ENCODE measurements around the gene LARGE1.

LARGE1 gene

DNA sequence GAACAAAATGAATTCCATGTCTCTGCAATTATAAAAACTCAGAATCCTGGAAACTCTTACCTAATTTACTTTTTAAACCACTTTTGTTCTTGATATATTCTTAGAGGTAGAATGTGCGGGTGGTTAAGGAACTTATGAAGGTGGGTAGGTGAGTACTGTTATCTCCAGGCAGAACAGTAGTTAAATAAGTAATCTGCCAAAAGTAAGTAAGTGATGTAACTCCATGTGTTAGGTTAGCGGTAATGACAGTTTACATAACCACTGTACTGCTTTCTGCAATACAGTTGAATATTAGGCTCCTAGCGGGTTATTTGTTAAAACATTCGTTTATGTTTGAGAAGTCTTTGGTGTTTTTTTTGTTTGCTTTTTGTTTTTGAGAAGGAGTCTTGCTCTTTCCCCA lies 7.1 kb downstream of the LARGE1 start:
- DNase-seq (ENCODE audit: low spot score) = no peak

DNA sequence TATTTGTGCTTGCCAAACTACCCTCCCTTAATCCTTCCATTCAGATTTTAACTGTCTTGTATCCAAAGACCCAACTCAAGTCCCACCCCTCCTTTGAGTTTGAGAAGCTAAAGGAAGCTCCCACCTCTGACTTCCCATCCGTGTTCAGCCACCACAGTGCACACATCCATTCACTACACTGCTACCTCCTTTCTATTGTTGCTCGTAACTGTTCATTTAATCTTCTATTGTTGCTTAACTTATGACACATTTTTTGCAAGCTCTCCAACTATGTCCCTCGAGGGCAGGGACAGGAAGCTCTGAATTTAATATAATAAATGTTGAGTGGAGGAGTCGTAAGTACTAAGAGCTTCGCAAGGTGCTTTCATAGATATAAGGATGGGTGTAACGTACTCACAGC lies 10.4 kb downstream of the LARGE1 start:
- DNase-seq (ENCODE audit: low spot score) = no peak

DNA sequence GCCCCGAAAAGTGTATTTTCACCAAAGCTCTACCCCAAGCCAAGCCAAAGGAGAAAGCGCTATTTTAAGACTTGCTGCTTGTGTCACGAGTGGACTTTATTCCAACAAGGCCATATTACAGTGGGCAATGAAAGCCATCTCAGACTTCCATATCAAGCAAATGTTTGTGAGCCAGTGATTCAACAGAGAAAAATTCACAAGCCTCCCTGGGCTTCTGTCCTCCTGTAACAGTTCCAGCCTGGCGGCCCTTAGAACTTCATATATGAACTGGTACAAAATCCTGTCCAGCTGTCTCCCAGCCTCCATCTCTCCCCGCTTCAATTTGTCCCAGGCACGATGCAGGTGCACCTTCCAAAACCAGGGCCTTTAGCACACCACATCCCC lies 11.2 kb downstream of the LARGE1 start:
- DNase-seq (ENCODE audit: low spot score) = no peak

DNA sequence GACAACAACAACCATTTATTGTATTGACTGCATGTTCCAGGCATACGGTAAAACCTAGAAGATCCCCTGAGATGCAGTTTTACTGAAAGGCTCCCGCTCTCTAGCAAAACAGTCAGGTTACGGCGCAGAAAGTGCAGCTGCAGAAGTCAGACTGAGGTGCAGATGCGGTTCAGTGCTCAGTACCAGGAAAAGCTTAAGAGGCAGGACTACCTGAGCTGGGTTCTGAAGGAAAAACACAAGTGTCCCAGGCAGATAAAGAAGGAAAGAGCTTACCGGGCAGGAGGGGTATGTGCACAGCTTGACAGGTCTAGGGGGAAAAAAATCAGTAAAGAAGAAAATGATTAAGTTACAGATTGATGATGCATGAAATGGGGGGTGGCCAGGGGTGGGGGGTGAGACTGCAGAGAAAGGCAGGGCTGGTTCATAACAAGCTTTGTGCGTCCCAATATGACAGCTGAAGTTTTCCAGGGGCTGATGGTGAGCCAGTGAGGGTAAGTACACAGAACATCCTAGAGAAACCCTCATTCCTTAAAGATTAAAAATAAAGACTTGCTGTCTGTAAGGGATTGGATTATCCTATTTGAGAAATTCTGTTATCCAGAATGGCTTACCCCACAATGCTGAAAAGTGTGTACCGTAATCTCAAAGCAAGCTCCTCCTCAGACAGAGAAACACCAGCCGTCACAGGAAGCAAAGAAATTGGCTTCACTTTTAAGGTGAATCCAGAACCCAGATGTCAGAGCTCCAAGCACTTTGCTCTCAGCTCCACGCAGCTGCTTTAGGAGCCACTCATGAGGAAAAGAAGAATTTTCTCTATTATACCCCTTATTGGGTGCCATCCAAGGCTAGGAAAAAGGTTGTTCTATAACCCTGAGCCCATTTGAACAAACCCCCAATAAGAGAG lies 11.9 kb downstream of the LARGE1 start:
- DNase-seq (ENCODE audit: low spot score) = no peak

DNA sequence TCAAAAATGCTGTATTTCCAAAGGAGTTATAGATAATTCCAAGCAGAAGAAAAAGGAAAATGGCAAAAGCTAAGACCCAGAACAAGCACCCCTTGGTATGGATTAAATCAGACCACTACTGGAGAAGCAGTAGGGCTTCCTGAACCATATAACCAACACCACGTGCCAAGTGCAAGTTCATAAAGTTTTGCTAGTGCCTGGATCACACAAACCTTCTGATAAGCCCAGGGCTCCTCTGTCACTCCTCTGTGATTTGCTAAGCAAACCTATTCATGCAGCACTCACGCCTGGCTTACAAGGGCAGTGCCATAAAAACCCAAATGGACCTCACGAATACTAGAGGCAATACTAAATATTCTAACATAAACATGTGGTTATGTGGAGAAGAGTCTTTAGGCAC lies 13.3 kb downstream of the LARGE1 start:
- no peak for DNase-seq (ENCODE audit: low spot score)

DNA sequence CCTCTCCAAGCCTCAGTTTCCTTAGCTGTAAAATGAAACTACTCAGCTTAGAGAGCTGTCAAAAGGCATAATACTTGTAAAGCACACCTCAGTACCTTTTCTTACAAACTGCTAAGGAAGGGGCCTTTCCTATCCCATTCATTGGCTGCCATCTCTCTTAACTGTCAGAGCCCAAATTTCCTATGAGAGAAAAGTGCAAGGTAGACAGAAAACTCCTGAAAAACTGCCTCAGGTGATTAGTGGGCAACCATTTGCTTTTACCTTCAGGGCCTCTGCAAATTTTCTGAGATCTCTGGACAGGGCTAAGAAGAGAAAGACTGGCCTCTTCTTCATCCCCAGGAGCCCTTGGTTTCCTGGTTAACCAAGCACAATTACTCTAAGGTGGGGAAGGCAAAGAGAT lies 13.8 kb downstream of the LARGE1 start:
- DNase-seq (ENCODE audit: low spot score) = no peak

DNA sequence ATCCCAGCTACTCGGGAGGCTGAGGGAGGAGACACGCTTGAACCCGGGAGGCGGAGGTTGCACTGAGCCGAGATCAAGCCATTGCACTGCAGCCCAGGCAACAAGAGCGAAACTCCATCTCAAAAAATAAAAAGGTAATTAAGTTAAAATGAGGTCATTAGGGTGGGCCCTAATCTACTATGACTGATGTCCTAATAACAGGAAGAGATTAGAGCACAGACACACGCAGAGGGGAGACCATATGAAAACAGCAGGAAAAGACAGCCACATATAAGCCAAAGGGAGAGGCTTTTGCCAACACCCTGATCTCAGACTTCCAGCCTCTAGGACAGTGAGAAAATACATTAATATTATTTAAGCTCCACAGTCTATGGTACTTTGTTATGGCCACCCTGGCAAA lies 17.3 kb downstream of the LARGE1 start:
- no peak for DNase-seq (ENCODE audit: low spot score)

DNA sequence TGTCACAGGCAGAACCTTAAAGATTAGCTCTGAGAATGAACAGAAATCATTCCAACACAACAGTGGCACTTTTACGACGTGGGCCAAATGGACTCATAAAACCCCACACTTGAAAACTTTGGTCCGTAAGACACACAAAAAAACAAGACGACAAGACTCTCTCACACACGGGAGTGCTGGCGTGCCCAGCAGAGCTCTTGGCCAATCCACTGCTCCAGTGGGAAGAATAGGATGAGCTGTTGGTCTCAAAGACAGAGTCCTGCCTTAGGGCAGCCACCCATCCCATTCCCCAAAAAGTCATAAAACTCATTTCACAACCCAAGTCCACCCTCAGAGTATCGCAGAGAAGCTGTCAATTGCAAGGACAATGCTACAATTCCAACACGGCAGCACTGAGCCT lies 18.2 kb downstream of the LARGE1 start:
- no peak for DNase-seq (ENCODE audit: low spot score)

DNA sequence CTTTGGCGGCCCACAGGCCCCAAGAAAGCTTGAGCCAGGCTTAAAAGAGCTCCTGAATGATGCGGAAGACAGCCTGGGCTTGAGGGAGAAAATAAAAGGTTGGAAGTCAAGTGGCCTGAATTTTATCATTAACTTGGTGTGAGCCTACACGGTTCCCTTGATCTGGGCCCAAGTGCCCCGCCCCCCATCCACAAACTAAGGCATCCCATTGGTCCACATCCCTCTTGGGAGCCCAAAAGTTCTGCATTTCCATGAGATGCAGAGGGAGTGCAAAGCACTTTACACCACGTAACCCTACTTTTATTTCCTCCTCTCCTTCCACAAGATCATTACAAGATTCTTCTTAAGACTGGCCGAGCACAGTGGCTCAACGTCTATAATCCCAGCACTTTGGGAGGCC lies 22.2 kb downstream of the LARGE1 start:
- DNase-seq (ENCODE audit: low spot score) = no peak

DNA sequence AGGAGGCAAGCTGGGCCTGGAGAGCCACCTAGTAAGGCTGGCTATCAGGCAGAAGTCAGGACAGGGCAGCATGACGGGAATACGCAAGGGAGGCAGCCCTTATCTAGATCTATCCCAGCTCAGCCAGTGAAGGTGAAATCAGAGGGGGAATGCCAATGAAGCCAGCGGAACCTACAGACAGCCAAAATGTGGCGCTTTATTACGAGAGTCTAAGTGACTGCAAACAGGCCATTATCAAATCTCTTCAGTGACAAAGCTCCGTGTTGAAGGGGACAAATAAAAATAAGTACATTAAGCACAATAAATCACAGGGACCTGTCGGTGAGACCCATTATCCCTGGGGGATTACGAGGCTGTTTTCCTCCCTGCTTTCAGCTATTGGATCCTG lies 22.8 kb downstream of the LARGE1 start:
- DNase-seq (ENCODE audit: low spot score) = no peak

DNA sequence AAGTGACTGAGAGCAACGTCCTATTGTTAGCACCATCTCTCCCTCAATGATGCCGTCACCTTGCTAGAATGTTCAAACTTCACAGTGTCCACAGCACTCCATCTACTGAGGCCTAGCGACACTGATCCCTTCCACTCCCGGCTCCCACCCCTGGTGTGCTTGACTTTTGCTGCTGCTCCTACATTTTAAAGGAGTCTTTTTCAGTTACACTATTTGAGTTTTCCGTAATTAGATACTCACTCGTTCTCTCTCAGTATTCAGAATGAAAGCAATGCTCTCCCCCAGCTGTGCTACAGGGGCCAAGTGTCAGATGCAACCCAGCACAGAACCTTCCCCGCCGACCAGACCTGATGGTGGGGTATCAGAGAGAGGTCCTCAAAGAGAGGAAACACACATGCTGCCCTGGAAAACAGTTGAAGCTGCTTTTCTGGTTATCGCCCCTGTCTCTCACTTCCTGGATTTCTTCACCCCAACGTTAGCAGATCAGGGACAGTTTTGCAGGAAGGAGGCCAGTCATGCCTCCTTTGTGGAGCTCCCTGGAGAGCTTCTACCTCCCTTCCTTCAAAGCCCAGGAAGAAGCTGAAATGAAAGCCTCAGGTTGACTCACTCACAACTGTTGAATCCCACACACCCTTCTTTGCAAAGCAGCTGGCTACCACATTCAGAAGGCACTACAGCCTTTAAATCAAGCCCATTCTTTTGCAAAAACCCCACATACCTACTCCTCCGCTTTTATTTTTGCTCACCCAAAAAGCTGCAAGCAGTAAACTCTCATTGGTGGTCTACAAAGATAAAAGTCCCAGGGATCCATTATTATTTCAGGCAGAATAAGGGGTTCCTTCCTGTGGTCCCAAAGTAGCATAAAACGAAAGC lies 23.5 kb downstream of the LARGE1 start:
- no peak for DNase-seq (ENCODE audit: low spot score)

DNA sequence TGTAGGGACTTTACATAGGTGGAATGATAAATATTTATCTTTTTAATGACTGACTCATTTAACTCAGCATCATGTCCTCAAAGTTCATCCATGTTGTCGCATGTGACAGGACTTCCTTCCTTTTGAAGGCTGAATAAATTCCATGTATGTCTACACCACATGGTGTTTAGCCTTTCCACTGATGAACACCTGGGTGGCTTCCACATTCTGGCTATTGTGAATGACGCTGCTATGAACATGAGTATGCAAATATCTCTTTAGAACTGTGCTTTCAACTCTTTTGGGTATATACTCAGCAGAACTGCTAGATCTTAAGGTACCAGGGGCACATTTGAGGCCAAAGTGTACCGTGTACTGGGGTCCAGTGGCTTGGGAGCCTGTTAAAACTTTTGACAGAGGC lies 24.1 kb downstream of the LARGE1 start:
- no peak for DNase-seq (ENCODE audit: low spot score)

DNA sequence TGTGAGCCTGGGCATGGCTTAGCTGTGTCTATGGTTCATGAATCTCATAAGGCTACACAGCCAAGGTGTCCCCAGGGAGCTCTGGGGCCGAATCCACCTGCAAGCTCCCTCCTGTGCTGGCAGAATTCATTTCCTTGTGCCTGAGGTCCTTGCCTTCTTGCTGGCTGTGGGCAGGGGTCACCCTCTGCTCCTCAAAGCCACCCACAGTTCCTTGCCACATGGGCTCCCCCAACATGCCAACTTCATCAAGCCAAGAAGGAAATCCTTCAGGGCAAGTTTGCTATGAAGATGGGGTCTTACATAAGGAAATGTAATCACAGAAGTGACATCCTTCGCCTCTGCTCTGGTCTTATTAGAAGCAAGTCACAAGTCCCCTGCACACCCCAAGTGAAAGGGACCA lies 24.8 kb downstream of the LARGE1 start:
- no peak for DNase-seq (ENCODE audit: low spot score)

DNA sequence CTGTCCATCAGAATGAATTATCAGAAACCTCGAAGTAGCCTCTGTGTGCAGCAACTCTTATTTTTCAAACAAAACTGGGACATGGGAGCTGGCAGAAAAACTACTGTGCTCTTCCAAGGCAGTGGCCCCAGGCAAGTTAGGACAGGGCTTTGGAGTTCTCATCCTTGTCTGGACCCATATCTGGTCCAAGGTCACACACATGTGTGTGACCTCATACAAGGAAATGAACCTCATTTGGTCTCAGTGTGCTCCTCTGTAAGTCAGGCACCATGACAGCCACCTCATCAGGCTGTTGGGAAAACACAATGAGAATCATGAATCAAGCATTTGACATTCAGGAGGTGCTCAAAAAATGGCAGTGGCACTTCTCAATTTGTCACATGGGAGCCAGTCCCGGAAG lies 25.8 kb downstream of the LARGE1 start:
- DNase-seq (ENCODE audit: low spot score) = no peak

DNA sequence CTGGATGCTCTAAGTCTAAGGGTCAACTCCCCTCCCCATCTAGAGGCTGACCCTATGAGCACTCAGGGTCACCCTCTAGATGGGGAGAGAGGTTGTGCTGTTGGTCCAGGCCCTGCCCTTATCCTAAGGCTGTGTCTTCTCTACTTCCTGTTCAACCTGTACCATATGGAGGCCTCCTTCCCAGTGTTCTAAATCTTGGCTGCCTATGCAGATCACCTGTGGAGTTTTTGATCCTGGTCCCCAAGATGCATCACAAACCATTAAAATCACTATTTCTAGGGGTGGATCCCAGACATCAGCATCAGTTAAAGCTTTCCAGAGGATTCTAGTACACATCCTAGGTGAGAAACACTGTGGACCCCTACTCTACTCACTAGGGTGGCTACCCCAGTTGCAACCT lies 26.2 kb downstream of the LARGE1 start:
- DNase-seq (ENCODE audit: low spot score) = no peak

DNA sequence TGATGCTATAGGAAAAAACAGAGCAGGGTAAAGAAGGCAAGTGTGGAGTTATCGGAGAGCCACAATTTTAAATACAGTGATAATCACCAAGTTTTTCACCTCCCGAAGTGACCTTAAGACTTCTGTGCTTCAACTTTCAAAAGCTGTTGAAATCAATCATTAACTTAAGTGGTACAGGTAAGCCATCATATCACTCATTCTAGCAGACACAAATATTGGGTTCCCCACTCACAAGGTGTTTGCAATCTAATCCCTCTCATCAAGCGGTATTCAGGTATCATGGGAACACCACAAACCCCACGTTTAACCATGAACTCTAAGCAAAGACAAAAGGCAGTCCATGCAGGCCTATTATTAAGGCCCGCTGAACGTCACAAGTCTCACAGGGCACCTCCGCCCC lies 26.8 kb downstream of the LARGE1 start:
- no peak for DNase-seq (ENCODE audit: low spot score)

DNA sequence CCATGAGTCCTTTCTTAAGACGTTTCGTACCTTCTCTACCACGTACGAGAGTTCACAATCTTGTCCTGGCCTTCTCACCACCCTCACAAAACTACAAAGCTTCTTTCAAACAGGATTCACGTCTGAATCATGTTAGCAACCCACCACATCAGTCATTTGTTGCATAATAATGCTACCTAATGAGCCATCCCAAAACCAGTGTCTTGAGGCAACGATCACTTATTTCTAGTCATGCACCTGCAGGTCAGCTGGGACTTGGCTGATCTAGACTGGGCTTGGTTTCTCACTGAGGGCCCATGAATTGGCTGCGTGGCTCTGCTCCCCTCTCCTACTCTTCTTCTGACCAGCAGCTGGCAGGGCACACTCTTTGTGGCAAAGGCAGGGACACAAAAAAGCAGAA lies 28.3 kb downstream of the LARGE1 start:
- no peak for DNase-seq (ENCODE audit: low spot score)

DNA sequence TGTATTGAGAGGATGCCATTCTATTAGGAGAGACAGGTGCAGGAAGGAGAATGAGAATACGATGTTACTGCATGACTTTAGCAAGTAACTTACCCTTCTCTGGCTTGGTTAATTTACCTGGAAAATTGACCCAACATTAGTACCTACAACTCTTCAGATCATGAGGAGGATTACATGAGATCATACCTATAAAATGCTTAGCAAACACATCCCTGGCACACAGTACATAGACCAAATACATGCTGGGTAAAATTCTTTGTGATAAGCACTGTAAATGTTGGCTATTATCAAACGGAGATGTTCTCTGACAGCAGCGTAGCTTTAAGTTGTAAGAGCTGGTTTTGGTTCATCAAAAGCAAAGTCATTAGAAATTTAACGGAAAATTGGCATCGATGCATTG lies 28.8 kb downstream of the LARGE1 start:
- no peak for DNase-seq (ENCODE audit: low spot score)

DNA sequence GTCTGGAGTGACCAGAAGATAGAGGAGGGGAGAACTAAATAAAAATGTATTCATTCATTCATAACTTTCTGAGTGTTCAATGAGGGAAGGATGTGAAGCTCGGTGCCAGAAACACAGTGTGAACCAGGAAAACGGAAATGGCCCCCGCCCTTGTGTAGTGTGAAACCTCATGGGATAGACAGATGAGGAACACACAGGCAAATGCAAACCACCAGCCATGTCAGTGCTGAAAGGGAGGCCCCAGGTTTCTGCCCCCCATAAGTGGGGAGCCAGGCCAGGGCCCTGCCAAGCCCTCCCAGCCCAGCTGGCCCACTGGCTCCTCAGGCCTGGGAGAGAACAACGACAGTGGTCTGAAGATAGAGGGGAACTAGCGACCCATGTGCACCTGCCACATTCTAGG lies 30.5 kb downstream of the LARGE1 start:
- DNase-seq (ENCODE audit: low spot score) = no peak

DNA sequence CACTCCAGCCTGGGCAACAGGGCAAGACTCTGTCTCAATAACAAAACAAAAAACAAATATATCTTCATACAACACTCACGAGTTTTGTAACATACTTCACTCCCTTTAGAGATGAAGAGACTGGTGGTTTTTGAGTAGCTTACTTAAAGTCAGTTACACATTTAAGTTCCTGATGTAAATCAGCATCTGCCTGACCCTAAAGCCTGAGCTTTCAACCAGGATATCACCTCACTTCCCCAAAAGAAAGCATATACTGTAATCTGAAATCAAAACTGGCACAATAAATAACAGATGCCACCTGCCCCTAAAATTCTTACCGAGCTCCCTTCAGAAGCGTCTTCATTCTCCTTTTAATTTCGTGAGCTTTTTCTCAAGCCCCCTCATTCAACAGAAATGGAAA lies 31.5 kb downstream of the LARGE1 start:
- DNase-seq (ENCODE audit: low spot score) = no peak

DNA sequence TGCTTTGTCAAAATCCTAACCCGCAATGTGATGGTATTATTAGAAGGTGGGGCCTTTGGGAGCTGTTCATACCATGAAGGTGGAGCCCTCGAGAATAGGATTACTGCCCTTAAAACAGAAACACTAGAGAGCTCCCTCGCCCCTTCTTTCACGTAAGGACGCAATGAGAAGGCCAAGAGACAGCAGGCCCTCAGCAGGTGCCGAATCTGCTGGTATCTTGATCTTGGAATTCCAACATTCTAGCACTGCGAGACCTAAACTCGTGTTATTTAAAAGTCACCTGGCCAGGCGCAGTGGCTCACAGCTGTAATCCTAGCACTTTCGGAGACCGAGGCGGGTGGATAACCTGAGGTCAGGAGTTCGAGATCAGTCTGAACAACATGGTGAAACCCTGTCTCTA lies 33.1 kb downstream of the LARGE1 start:
- DNase-seq (ENCODE audit: low spot score) = no peak

DNA sequence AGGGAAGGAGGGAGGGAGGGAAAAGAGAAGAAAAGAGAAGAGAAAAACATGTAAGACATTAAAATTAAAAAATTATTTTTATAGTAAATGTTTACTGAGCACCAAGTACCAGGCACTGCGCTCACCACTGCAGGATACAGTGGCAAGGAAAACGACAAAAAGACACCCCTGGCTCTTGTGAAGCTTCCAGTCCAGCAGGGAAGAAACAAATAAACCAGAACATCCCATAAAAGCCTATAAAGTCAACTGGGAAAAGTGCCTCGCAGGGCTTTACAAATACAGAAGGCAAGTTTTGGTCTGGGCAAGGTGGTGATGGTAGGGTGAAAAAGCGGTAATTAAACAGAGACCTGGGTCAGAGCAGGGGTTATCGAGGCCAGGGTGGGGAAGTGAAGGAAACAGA lies 33.6 kb downstream of the LARGE1 start:
- no peak for DNase-seq (ENCODE audit: low spot score)

DNA sequence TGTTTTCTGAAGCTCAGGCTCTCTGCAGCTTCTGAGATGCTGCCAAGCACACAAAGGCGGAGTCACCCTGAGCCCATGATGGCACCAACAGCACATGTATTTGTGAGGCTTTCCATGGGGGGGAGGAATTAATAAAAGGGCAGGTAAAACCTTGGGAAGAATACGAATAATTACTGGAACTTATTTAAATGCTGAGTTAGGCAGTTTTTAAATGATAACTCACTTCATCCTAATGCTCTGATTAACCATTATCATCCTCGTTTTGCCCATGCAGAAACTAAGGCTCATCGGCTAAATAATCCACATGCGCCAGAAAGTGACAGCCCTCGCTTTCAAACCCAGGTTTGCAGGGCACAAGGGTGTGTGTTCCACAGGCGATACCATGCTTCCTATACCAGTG lies 35.4 kb downstream of the LARGE1 start:
- no peak for DNase-seq (ENCODE audit: low spot score)
